Keratinocyte (primary cell): Measurements from ENCODE around the gene ABHD16A.

Source experiments
- CTCF ChIP-seq, 3 experiments: IDR thresholded peaks in 1 of 3; conservative IDR thresholded peaks in 1 of 3; optimal IDR thresholded peaks in 1 of 3; 2 replicates in 2 of 3; 3 replicates in 1 of 3; pipeline versions ENCODE3 to v1.5.1; 2011; ENCODE audit warnings: low read length in 3 of 3, mild to moderate bottlenecking in 3 of 3, moderate library complexity in 2 of 3, control low read depth in 1 of 3, inconsistent platforms in 1 of 3; ENCODE audit not compliant: insufficient read depth in 2 of 3; ENCODE audit errors: extremely low read depth in 1 of 3
- EZH2 ChIP-seq: IDR thresholded peaks from one replicate; pipeline ENCODE4 v1.6.1; 2012; ENCODE audit warnings: inconsistent platforms, mild to moderate bottlenecking, low read length, moderate library complexity

DNA sequence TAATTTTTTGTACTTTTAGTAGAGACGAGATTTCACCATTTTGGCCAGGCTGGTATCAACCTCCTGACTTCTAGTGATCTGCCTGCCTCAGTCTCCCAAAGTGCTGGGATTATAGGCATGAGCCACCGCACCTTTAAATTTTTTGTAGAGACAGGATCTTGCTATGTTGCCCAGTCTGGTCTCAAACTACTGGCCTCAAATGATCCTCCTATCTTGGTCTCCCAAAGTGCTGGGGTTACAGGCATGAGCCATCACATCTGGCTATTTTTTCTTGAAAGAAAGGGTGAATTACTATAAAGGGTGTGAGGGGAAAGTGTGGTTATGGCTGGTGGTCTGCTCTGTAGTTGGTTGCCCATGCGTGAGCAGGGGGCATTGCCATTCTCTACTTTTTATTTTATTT lies 5.1 kb upstream of the ABHD16A start:
- no peak for TF ChIP-seq CTCF (optimal IDR thresholded peaks at IDR 0.05 in 1 of 3, IDR thresholded peaks at IDR 0.05 in 1 of 3, conservative IDR thresholded peaks at IDR 0.05 in 1 of 3; ENCODE audit: extremely low read depth in 1 of 3, insufficient read depth in 2 of 3, low read length in 3 of 3)
- no peak for TF ChIP-seq EZH2
